Measurements from ENCODE around the gene NAPSA. TPM values are rescaled to one million over a fixed set of nuclear protein-coding genes. Genes with fewer than 3 reads are reported as not detected.

The NAPSA gene
- total and polyA plus RNA-seq, 2 donors (not counting 1 experiment from before 2014, with no cell fraction given) = 0.03 to 0.17 TPM

- H3K9ac ChIP-seq (ENCODE audit: insufficient read depth, low read length) = no peak overlapping the region
- peaks cover 2% of the 10 kb centered on the region for H3K4me1 ChIP-seq (ENCODE audit: control insufficient read depth, extremely low read depth, insufficient read depth, low read length)
- H4K20me1 ChIP-seq (ENCODE audit: control insufficient read depth, extremely low read depth, insufficient read depth, low read length) = no peaks in the 10 kb centered on the region
- H3K27ac ChIP-seq (ENCODE audit: insufficient read depth, low read length) = no peak overlapping the region
- H3K9me3 ChIP-seq (ENCODE audit: control insufficient read depth, insufficient read depth, low read depth, low read length) = no peaks in the 10 kb centered on the region
- TF ChIP-seq CTCF (conservative IDR thresholded peaks at IDR 0.05 in 1 of 2, IDR thresholded peaks at IDR 0.05 in 1 of 2; ENCODE audit: low read depth in 1 of 2, low read length in 2 of 2) (no peak), EZH2 (IDR thresholded peaks at IDR 0.05; ENCODE audit: low read length, missing control alignments) (no peak)
- no peaks in the 10 kb centered on the region for H3K27me3 ChIP-seq (ENCODE audit: control insufficient read depth, insufficient read depth, low read length)
- DNase-seq (ENCODE audit: low read depth in 2 of 2) = no peak
- H3K79me2 ChIP-seq (ENCODE audit: control insufficient read depth, insufficient read depth, low read length) = peaks cover 12% of the 10 kb centered on the region
- no peak overlapping the region for H3K4me3 ChIP-seq (replicated peaks in 1 of 4; ENCODE audit: control extremely low read depth in 1 of 4, insufficient read depth in 1 of 4, low read depth in 3 of 4, low read length in 4 of 4)
- no peak overlapping the region for H2AFZ ChIP-seq (ENCODE audit: low read length)
- peaks cover 31% of the 10 kb centered on the region for H3K36me3 ChIP-seq (ENCODE audit: control insufficient read depth, insufficient read depth, low read length)
- H3K4me2 ChIP-seq (ENCODE audit: extremely low read depth, insufficient read depth, low read length) = no peak overlapping the region
These were observed 16.7 kb upstream of the NAPSA start for GRCh38 chr19:50381881-50382729.

GRCh38 chr19:50380751-50381151, 15.3 kb upstream of the NAPSA start:
- no peak for TF ChIP-seq EZH2 (IDR thresholded peaks at IDR 0.05; ENCODE audit: low read length, missing control alignments)
- no peak for TF ChIP-seq CTCF (conservative IDR thresholded peaks at IDR 0.05 in 1 of 2, IDR thresholded peaks at IDR 0.05 in 1 of 2; ENCODE audit: low read depth in 1 of 2, low read length in 2 of 2)
- Histone ChIP-seq H4K20me1 (ENCODE audit: control insufficient read depth, extremely low read depth, insufficient read depth, low read length) (no peaks in the 10 kb centered on the region), H3K27ac (ENCODE audit: insufficient read depth, low read length) (no peak overlapping the region), H2AFZ (ENCODE audit: low read length) (no peak overlapping the region), H3K79me2 (ENCODE audit: control insufficient read depth, insufficient read depth, low read length) (peaks cover 4% of the 10 kb centered on the region), H3K27me3 (ENCODE audit: control insufficient read depth, insufficient read depth, low read length) (no peaks in the 10 kb centered on the region), H3K9me3 (ENCODE audit: control insufficient read depth, insufficient read depth, low read depth, low read length) (no peaks in the 10 kb centered on the region), H3K36me3 (ENCODE audit: control insufficient read depth, insufficient read depth, low read length) (peaks cover 28% of the 10 kb centered on the region), H3K4me2 (ENCODE audit: extremely low read depth, insufficient read depth, low read length) (no peak overlapping the region), H3K4me1 (ENCODE audit: control insufficient read depth, extremely low read depth, insufficient read depth, low read length) (peaks cover 2% of the 10 kb centered on the region), H3K9ac (ENCODE audit: insufficient read depth, low read length) (no peak overlapping the region), H3K4me3 (replicated peaks in 1 of 4; ENCODE audit: control extremely low read depth in 1 of 4, insufficient read depth in 1 of 4, low read depth in 3 of 4, low read length in 4 of 4) (no peak overlapping the region)
- no peak for DNase-seq (ENCODE audit: low read depth in 2 of 2)

GRCh38 chr19:50380137-50380536, 14.7 kb upstream of the NAPSA start:
- Histone ChIP-seq H3K27me3 (ENCODE audit: control insufficient read depth, insufficient read depth, low read length) (no peaks in the 10 kb centered on the region), H3K4me2 (ENCODE audit: extremely low read depth, insufficient read depth, low read length) (no peak overlapping the region), H3K9ac (ENCODE audit: insufficient read depth, low read length) (no peak overlapping the region), H3K9me3 (ENCODE audit: control insufficient read depth, insufficient read depth, low read depth, low read length) (no peaks in the 10 kb centered on the region), H2AFZ (ENCODE audit: low read length) (no peak overlapping the region), H3K36me3 (ENCODE audit: control insufficient read depth, insufficient read depth, low read length) (peaks cover 28% of the 10 kb centered on the region), H3K4me1 (ENCODE audit: control insufficient read depth, extremely low read depth, insufficient read depth, low read length) (peaks cover 2% of the 10 kb centered on the region), H3K27ac (ENCODE audit: insufficient read depth, low read length) (no peak overlapping the region), H3K4me3 (replicated peaks in 1 of 4; ENCODE audit: control extremely low read depth in 1 of 4, insufficient read depth in 1 of 4, low read depth in 3 of 4, low read length in 4 of 4) (no peak overlapping the region), H3K79me2 (ENCODE audit: control insufficient read depth, insufficient read depth, low read length) (peaks cover 1% of the 10 kb centered on the region), H4K20me1 (ENCODE audit: control insufficient read depth, extremely low read depth, insufficient read depth, low read length) (no peaks in the 10 kb centered on the region)
- TF ChIP-seq CTCF (conservative IDR thresholded peaks at IDR 0.05 in 1 of 2, IDR thresholded peaks at IDR 0.05 in 1 of 2; ENCODE audit: low read depth in 1 of 2, low read length in 2 of 2) = no peak
- no peak for TF ChIP-seq EZH2 (IDR thresholded peaks at IDR 0.05; ENCODE audit: low read length, missing control alignments)
- no peak for DNase-seq (ENCODE audit: low read depth in 2 of 2)

Measured in fibroblast of lung (primary cell).